Jurkat, Clone E6-1 (cell line): ENCODE data around the gene EPN3.

Experiments
- DNase-seq: peaks from one replicate; pipeline ENCODE4 v3.0.0-alpha.2; 2011; ENCODE audit warnings: low read depth, low spot score
- H3K4me3 ChIP-seq: 2 replicates; pipeline ENCODE4 v1.5.1; 2011; ENCODE audit warnings: mild to moderate bottlenecking, low read length, control low read depth, moderate library complexity

EPN3 gene

GRCh38 chr17:50542795-50543774 is 10.6 kb downstream of the EPN3 start:
- peak overlapping the region; percentile 67 for H3K4me3 ChIP-seq
- no peak for DNase-seq

DNA sequence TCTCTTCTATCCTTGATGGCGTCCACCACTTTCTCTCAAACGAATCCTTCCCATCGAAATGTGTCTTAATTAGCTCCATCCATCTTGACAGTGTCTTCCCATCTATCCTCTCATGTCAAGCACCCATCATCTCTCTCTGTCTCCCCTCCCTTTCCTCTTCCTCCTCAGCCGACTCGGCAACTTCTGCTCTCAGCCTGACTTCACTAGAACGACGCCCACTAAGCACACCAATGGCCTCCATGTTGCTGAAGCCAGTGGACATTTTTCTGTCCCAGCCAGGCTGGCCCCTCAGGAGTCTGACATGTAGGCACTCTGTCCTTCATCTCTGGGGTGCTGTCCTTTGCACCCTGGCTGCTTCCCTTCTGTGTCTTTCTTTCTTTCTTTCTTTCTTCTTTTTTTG is 12.0 kb downstream of the EPN3 start:
- no peak for DNase-seq
- H3K4me3 ChIP-seq = no peak overlapping the region

DNA sequence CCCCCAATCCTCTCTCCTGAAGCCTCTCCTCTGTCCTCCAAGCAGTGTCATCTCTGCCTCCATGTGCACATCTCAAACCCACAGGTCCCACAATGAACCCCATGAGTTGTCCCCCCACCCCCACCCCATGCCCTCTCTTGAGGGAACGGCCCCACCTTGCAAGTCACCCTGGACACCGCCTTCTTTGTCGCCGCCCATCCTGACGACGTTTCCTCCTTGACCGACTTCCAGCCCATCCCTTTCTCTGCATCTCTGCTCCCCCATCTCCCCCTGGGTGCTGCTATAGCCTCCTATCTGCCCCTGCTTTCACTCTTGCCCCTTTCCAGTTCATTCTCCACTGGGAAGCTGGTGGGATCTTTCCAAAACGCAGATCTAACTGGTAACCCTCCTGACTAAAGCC is 12.8 kb downstream of the EPN3 start:
- no peak for DNase-seq
- no peak overlapping the region for H3K4me3 ChIP-seq

DNA sequence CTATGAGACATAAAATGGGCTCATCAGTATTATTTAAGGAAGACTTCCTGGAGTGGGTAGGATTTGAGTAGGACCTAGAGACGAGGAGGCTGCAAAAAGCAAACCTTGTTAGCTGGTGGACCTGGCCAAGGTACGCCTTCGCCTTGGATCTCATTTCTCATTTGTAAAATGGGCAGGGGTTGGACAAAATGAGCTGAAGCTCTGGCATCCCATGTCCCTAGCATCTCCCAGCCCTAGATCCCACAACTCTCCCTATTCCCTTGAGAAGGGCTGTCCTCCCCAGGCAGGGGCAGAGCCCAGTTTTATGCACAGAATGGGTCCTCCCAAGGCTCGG is 14.1 kb downstream of the EPN3 start:
- peak overlapping the region; percentile 10; the same call in 1 of the 2 replicates for H3K4me3 ChIP-seq
- DNase-seq = no peak

GRCh38 chr17:50547035-50547735 is 14.7 kb downstream of the EPN3 start, which contains the start of gene SPATA20:
Gene SPATA20, plus strand, starts transcription at chr17:50547174. Its CDS starts 35 bp downstream, at chr17:50547209.
- peak within 1 kb of the TSS; percentile 55 for H3K4me3 ChIP-seq
- DNase-seq = peak; percentile 69

DNA sequence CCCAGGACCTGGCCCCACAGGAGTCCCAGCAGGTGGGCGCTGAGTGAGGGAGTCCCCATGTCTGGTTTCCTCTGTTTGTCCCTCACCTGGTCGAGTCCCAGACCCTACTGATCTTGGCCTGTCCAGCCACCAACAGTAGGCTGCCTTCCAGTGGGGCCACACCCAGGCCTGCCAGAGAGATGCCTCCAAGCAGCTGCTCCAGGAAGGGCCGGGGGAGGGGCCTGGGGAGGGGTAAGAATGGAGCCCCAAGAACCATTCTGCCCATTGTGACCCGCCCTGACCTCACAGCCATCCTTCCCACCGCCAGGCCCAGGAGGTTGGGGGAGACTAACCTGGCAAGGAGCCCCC is 15.2 kb downstream of the EPN3 start:
- no peak for DNase-seq
- peak overlapping the region; percentile 55 for H3K4me3 ChIP-seq

DNA sequence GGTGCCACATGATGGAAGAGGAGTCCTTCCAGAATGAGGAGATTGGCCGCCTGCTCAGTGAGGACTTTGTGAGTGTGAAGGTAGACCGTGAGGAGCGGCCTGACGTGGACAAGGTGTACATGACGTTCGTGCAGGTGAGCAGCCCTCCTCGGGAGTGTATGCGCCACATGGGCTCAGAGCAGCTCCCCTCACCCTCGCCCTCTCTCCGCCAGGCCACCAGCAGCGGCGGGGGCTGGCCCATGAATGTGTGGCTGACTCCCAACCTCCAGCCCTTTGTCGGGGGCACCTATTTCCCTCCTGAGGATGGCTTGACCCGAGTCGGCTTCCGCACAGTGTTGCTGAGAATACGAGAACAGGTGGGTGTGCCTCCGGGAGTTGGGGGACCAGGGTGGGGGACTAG is 16.3 kb downstream of the EPN3 start:
- H3K4me3 ChIP-seq = no peak overlapping the region
- DNase-seq = no peak

- no peak overlapping the region for H3K4me3 ChIP-seq
- no peak for DNase-seq
Observed at GRCh38 chr17:50549256-50549941, 16.9 kb downstream of the EPN3 start.

DNA sequence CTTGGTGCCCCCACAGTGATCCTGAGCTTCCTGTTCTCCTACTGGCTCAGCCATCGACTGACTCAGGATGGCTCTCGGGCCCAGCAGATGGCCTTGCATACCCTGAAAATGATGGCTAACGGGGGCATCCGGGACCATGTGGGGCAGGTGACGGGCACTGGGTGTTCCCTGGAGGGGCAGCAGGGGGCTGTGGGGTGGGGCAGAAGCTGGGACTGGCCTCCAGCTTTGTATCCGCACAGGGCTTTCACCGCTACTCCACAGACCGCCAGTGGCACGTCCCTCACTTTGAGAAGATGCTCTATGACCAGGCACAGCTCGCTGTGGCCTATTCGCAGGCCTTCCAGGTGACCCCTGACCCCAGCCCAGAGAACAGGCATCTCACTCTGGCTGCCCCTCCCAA is 17.4 kb downstream of the EPN3 start:
- no peak for DNase-seq
- H3K4me3 ChIP-seq = no peak overlapping the region

DNA sequence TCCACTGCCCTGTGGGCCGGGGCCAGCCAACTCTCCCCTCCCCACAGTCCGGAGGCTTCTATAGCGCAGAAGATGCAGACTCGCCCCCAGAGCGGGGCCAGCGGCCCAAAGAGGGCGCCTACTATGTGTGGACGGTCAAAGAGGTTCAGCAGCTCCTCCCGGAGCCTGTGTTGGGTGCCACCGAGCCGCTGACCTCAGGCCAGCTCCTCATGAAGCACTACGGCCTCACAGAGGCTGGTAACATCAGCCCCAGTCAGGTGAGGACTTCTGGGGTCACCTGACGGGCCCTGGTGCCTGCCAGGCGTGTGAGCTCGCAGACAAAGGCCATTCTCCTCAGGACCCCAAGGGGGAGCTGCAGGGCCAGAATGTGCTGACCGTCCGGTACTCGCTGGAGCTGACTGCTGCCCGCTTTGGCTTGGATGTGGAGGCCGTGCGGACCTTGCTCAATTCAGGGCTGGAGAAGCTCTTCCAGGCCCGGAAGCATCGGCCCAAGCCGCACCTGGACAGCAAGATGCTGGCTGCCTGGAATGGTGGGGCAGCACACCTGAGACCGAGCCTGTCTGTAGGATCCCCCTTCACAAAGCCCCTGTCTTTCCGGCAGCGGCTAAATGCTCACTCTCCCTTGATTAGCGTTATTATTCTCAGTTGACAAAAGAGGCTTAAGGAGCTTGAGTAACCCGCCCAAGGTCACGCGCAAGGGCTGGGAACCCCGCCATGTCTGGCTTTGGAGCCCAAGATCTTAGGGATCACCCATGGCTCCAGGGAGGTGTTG is 18.3 kb downstream of the EPN3 start:
- no peak for DNase-seq
- no peak overlapping the region for H3K4me3 ChIP-seq

DNA sequence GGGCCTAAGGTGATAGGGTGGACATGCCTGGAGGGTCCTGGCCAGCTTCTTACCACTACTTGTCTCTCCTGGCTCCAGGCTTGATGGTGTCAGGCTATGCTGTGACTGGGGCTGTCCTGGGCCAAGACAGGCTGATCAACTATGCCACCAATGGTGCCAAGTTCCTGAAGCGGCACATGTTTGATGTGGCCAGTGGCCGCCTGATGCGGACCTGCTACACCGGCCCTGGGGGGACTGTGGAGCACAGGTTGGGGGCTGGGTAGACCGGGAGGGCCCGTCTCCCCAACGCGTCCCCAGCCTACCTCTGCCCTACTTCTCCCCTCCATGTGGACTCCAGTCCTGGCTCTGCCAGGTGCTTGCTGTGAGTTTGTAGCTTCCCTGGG is 18.9 kb downstream of the EPN3 start:
- no peak overlapping the region for H3K4me3 ChIP-seq
- DNase-seq = no peak

DNA sequence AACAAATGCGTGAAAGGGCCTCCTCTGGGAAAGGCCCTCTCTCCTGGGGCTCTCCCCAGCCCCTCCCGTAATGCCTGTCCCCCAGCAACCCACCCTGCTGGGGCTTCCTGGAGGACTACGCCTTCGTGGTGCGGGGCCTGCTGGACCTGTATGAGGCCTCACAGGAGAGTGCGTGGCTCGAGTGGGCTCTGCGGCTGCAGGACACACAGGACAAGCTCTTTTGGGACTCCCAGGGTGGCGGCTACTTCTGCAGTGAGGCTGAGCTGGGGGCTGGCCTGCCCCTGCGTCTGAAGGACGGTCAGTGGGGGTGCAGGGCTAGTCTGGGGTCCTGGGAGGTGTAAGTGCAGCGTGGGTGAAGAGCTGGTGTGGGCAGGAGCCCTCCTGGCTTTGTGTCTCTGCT is 19.3 kb downstream of the EPN3 start:
- no peak for DNase-seq

DNA sequence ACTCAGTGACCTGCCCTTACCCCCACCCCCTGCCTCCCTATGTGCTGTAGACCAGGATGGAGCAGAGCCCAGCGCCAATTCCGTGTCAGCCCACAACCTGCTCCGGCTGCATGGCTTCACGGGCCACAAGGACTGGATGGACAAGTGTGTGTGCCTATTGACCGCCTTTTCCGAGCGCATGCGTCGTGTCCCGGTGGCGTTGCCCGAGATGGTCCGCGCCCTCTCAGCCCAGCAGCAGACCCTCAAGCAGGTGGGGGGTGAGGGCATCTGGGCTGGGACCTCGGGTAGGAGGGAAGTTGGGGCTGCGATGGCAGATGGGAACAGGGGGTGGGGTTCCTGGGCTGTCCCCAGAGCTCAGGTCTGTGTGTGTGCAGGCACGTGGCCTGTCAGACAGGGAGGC is 21.7 kb downstream of the EPN3 start:
- no peak overlapping the region for H3K4me3 ChIP-seq
- no peak for DNase-seq

More for the DNA sequence above, 19.3 kb downstream of the EPN3 start:
- H3K4me3 ChIP-seq = no peak overlapping the region

DNA sequence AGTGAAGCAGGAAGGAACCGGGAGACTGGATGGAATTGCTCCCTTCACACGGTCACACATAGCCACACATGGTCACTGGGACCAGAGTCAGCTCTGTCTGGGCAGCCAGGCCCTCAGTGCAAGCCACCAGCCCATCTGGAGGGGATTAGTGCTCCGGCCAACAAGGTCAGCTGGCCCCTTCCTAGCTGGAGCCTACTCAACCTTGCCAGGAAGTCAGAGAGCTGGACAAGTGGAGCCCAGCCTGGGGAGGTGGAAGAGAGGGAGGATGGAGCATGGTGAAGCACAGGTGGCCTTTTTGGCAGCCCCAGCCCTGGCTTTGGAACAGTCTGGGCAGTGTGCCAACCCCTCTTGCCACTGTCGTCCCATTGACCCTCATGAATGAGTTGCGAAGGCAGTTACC is 24.3 kb downstream of the EPN3 start:
- no peak overlapping the region for H3K4me3 ChIP-seq
- DNase-seq = no peak

GRCh38 chr17:50557630-50558029 is 25.1 kb downstream of the EPN3 start:
- DNase-seq = no peak
- no peak overlapping the region for H3K4me3 ChIP-seq

DNA sequence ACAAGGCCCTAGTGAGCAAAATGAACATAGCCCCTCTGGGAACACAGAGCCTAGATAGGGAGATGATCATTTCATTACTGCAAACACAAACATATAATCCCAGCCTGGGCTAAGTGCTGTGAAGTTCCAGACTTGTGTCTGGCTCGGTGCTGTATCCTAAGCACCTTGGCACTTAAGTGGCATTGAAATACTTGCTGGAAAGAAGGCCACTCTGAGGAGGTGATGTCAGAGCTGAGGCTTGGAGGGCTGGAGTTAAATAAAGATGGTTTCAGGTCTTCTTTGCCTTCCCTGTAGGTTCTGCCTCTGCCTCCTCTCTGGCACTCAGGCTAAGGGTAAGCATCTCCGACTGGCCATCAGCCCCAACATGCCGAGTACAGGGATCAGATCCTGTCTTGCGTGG is 25.6 kb downstream of the EPN3 start:
- no peak for DNase-seq
- no peak overlapping the region for H3K4me3 ChIP-seq

GRCh38 chr17:50558581-50558940 is 26.0 kb downstream of the EPN3 start:
- no peak overlapping the region for H3K4me3 ChIP-seq

DNA sequence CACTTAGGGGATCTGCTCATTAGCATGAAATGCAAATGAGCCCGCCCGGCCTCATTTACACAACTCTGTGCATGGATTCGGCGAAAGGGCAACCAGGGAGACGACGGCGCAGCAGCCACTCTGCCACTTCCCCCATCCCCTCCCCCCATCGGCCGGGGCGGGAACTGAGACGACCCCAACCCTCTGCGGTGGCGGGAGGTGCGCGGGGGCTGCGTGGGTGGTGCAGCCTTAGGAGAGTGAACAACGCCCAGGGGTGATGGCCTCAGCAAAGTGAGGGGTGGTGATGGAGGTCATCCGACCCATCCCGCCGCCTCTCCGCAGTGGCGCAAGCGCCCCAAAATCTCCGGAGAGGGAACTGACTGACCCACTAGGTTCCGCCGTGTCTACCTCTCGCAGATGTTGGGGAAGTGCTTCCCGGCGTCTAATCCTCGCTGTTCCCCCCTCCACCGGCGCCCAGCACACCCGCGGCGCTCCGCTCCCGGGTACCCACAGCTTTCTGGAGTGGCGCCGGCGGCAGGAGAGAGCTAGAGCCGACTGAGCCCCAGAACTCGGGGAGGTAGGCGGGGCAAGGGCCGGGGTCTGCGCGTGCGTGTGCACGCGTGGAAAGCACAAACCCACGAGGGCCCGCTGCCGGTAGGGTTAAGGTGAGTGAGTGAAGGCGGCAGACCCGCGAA is 26.5 kb downstream of the EPN3 start:
- H3K4me3 ChIP-seq = no peak overlapping the region
- DNase-seq = no peak

More at GRCh38 chr17:50558581-50558940, 26.0 kb downstream of the EPN3 start:
- no peak for DNase-seq

DNA sequence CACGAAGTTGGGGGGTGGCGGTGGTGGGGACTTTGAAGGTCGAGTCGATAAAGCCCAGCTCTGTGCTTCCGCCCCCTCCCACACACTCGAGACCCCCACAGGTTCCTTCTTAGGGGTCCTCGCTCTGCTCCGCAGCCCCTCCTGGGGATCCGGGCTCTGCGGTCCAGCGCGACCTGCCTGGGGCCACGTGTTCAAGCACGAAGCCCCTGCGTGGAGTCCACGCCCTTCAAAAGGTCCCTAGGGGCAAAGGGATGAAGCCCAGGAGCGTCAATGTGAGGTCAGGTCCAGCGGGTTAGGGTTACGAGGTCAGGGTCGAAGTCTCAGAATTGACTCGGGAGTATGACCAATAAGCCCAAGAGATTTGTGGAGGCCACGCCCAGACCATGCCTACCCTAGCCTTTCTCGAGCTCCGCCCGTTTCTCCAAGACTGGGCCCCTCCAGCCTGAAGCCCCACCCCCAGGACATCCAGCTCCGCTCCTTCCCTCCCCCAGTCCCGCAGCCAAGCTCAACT is 27.2 kb downstream of the EPN3 start:
- no peak overlapping the region for H3K4me3 ChIP-seq
- no peak for DNase-seq
